ENCODE data around the gene CHAT. TPM values are rescaled to one million over a fixed set of nuclear protein-coding genes. Genes with fewer than 3 reads are reported as not detected.

Gene CHAT
- total RNA-seq, 1 donor from 2014 or later = not detected

DNA sequence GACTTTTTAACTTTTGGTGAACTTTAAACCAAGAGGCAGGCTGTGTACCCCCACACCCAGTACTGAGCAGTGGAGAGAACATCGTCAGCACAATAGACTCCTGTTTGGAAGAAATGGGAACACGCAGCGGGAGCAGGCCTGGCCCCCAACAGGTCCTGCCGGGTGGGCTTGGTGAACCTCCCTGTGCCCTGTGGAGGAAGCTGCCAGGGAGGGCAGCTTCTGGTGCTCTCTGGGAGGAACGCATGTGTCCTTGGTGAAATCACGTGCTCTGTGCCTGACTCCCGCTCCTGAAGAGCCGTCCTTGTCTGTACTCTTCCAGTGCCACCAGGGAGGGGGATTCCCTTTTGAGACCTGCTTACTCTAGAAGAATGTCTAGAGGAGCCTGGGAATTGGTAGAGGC is 31.6 kb downstream of the CHAT start:
- Mint-ChIP-seq H3K36me3 (no peaks in the 10 kb centered on the region), H3K27ac (no peak overlapping the region), H3K4me1 (no peaks in the 10 kb centered on the region), H3K27me3 (ENCODE audit: low read depth) (peaks cover 81% of the 10 kb centered on the region), H3K4me3 (no peak overlapping the region), H3K9me3 (no peaks in the 10 kb centered on the region)
- TF ChIP-seq, protein P1, sequence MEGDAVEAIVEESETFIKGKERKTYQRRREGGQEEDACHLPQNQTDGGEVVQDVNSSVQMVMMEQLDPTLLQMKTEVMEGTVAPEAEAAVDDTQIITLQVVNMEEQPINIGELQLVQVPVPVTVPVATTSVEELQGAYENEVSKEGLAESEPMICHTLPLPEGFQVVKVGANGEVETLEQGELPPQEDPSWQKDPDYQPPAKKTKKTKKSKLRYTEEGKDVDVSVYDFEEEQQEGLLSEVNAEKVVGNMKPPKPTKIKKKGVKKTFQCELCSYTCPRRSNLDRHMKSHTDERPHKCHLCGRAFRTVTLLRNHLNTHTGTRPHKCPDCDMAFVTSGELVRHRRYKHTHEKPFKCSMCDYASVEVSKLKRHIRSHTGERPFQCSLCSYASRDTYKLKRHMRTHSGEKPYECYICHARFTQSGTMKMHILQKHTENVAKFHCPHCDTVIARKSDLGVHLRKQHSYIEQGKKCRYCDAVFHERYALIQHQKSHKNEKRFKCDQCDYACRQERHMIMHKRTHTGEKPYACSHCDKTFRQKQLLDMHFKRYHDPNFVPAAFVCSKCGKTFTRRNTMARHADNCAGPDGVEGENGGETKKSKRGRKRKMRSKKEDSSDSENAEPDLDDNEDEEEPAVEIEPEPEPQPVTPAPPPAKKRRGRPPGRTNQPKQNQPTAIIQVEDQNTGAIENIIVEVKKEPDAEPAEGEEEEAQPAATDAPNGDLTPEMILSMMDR (IDR thresholded peaks at IDR 0.05; ENCODE audit: unreplicated experiment) = no peak
- no peak for DNase-seq (ENCODE audit: low spot score in 2 of 2, unreplicated experiment in 2 of 2)

- Mint-ChIP-seq H3K27me3 (ENCODE audit: low read depth) (peaks cover 79% of the 10 kb centered on the region), H3K4me3 (no peak overlapping the region), H3K9me3 (no peaks in the 10 kb centered on the region), H3K36me3 (no peaks in the 10 kb centered on the region), H3K4me1 (no peaks in the 10 kb centered on the region), H3K27ac (no peak overlapping the region)
- DNase-seq (ENCODE audit: low spot score in 2 of 2, unreplicated experiment in 2 of 2) = no peak
- TF ChIP-seq, protein P1 (IDR thresholded peaks at IDR 0.05; ENCODE audit: unreplicated experiment) = no peak
Measured at GRCh38 chr10:49645871-49646870, 32.3 kb downstream of the CHAT start.

DNA sequence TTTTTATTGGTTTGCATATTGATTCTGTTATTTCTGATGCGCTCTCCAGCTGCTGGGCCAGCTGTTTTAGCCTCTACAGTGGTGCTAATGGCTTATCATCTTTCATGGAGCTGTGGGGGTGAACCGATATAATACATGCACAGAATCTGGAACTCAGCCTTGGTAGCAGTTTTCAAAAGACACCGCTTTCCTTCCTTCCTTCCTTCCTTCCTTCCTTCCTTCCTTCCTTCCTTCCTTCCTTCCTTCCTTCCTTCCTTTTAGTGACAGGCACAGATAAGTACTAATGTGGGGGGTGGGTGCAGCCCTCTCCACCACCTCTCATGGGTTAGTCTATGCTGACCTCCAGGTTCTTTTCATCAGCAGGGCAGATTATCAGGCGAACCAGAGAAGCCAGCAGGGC is 33.7 kb downstream of the CHAT start:
- H3K27ac Mint-ChIP-seq = no peak overlapping the region
- H3K36me3 Mint-ChIP-seq = no peaks in the 10 kb centered on the region
- no peak overlapping the region for H3K4me3 Mint-ChIP-seq
- no peaks in the 10 kb centered on the region for H3K9me3 Mint-ChIP-seq
- peak in 1 of 2 experiments; percentile 13 for DNase-seq (ENCODE audit: low spot score in 2 of 2, unreplicated experiment in 2 of 2)
- H3K27me3 Mint-ChIP-seq (ENCODE audit: low read depth) = peaks cover 79% of the 10 kb centered on the region
- TF ChIP-seq, protein P1 (IDR thresholded peaks at IDR 0.05; ENCODE audit: unreplicated experiment) = no peak
- no peaks in the 10 kb centered on the region for H3K4me1 Mint-ChIP-seq

GRCh38 chr10:49647985-49648795 is 34.4 kb downstream of the CHAT start:
- H3K36me3 Mint-ChIP-seq = no peaks in the 10 kb centered on the region
- no peaks in the 10 kb centered on the region for H3K9me3 Mint-ChIP-seq
- no peak overlapping the region for H3K27ac Mint-ChIP-seq
- H3K4me1 Mint-ChIP-seq = no peaks in the 10 kb centered on the region
- TF ChIP-seq, protein P1 (IDR thresholded peaks at IDR 0.05; ENCODE audit: unreplicated experiment) = no peak
- H3K4me3 Mint-ChIP-seq = no peak overlapping the region
- peak in 1 of 2 experiments; percentile 28 for DNase-seq (ENCODE audit: low spot score in 2 of 2, unreplicated experiment in 2 of 2)
- peaks cover 82% of the 10 kb centered on the region for H3K27me3 Mint-ChIP-seq (ENCODE audit: low read depth)

DNA sequence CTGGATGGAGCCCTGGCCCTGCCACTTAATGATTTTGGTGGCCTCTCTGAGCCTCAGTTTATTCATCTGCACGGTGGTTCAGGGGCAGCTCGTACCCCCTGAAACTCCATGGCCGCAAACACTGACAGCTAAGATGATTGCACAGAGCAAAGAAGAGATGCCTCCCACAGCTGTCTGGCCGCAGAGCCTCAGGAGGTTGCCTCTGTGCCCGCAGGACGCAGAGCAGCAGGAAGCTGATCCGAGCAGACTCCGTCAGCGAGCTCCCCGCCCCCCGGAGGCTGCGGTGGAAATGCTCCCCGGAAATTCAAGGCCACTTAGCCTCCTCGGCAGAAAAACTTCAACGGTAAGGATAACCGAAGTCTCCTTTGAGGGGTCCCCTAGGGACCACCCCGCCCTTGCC is 35.5 kb downstream of the CHAT start:
- TF ChIP-seq, protein P1 (IDR thresholded peaks at IDR 0.05; ENCODE audit: unreplicated experiment) = no peak
- Mint-ChIP-seq H3K4me3 (no peak overlapping the region), H3K4me1 (no peaks in the 10 kb centered on the region), H3K36me3 (no peaks in the 10 kb centered on the region), H3K27me3 (ENCODE audit: low read depth) (peaks cover 84% of the 10 kb centered on the region), H3K9me3 (no peaks in the 10 kb centered on the region), H3K27ac (no peak overlapping the region)
- peak in 1 of 2 experiments; percentile 33 for DNase-seq (ENCODE audit: low spot score in 2 of 2, unreplicated experiment in 2 of 2)
